ENCODE results near the gene PCGF1.

Gene PCGF1

DNA sequence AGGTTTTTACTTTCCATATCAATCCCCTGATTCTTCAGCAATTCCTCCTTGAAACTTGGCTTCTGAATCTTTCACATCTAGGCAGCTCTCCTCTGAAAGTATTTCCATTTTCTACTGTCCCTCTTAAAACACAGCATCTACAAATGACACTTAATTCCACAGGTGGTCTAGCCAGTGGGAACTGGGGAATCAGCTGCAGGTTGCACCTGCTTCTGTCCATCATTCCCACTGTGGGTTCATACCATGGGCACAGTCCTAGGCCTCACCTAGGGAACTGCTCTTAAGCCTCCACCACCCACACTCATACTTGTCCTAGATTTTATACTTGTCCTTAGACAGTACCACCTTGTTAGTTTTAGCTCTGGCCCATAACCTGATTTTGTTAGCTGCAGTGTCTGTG lies 44.0 kb upstream of the PCGF1 start:
- TF ChIP-seq YY1 (IDR thresholded peaks at IDR 0.05; ENCODE audit: low read depth) = no peak
- no peak for TF ChIP-seq CEBPB (IDR thresholded peaks at IDR 0.05)
- TF ChIP-seq RAD21 (IDR thresholded peaks at IDR 0.05; ENCODE audit: low read depth) = no peak
- TF ChIP-seq TAF1 (IDR thresholded peaks at IDR 0.05; ENCODE audit: low read depth) = no peak
- TF ChIP-seq, protein P1, sequence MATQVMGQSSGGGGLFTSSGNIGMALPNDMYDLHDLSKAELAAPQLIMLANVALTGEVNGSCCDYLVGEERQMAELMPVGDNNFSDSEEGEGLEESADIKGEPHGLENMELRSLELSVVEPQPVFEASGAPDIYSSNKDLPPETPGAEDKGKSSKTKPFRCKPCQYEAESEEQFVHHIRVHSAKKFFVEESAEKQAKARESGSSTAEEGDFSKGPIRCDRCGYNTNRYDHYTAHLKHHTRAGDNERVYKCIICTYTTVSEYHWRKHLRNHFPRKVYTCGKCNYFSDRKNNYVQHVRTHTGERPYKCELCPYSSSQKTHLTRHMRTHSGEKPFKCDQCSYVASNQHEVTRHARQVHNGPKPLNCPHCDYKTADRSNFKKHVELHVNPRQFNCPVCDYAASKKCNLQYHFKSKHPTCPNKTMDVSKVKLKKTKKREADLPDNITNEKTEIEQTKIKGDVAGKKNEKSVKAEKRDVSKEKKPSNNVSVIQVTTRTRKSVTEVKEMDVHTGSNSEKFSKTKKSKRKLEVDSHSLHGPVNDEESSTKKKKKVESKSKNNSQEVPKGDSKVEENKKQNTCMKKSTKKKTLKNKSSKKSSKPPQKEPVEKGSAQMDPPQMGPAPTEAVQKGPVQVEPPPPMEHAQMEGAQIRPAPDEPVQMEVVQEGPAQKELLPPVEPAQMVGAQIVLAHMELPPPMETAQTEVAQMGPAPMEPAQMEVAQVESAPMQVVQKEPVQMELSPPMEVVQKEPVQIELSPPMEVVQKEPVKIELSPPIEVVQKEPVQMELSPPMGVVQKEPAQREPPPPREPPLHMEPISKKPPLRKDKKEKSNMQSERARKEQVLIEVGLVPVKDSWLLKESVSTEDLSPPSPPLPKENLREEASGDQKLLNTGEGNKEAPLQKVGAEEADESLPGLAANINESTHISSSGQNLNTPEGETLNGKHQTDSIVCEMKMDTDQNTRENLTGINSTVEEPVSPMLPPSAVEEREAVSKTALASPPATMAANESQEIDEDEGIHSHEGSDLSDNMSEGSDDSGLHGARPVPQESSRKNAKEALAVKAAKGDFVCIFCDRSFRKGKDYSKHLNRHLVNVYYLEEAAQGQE (IDR thresholded peaks at IDR 0.05; ENCODE audit: low read depth) = no peak
- no peak for TF ChIP-seq NFIC (IDR thresholded peaks at IDR 0.05)
- TF ChIP-seq TEAD4 (IDR thresholded peaks at IDR 0.05) = no peak
- TF ChIP-seq, protein P2, sequence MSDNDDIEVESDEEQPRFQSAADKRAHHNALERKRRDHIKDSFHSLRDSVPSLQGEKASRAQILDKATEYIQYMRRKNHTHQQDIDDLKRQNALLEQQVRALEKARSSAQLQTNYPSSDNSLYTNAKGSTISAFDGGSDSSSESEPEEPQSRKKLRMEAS (IDR thresholded peaks at IDR 0.05) = no peak
- TF ChIP-seq EP300 (IDR thresholded peaks at IDR 0.05; ENCODE audit: borderline replicate concordance) = no peak
- TF ChIP-seq TCF12 (IDR thresholded peaks at IDR 0.05; ENCODE audit: low read depth) = no peak
- no peak for TF ChIP-seq EGR1 (IDR thresholded peaks at IDR 0.05)
- no peak for TF ChIP-seq CREB1 (IDR thresholded peaks at IDR 0.05; ENCODE audit: low read depth)
- TF ChIP-seq FOXM1 (IDR thresholded peaks at IDR 0.05; ENCODE audit: borderline replicate concordance, low read depth) = no peak
- TF ChIP-seq ZBTB7A (IDR thresholded peaks at IDR 0.05; ENCODE audit: low read depth) = no peak
- TF ChIP-seq, protein P3, sequence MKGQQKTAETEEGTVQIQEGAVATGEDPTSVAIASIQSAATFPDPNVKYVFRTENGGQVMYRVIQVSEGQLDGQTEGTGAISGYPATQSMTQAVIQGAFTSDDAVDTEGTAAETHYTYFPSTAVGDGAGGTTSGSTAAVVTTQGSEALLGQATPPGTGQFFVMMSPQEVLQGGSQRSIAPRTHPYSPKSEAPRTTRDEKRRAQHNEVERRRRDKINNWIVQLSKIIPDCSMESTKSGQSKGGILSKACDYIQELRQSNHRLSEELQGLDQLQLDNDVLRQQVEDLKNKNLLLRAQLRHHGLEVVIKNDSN (IDR thresholded peaks at IDR 0.05) = no peak

DNA sequence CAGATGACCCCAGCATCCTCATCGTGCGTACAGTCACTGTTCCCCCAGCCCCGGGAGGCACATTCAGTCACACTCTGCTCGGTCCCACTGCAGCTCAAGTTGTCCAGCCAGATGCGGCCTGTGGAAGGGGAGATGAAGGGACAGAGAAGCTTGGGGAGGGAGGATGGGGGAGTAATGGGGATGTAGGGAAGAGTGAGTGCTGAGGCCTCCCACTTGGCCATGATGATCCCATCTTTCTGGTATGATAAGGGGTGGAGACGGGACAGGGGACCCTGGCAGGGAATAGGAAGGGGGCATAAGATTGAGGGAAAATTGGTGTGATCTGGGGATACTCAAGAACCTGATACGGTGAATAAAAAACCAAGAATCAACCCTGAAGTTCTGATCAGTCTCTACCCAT lies 42.7 kb upstream of the PCGF1 start:
- TF ChIP-seq CEBPB (IDR thresholded peaks at IDR 0.05) (no peak), TCF12 (IDR thresholded peaks at IDR 0.05; ENCODE audit: low read depth) (no peak), EP300 (IDR thresholded peaks at IDR 0.05; ENCODE audit: borderline replicate concordance) (no peak), CREB1 (IDR thresholded peaks at IDR 0.05; ENCODE audit: low read depth) (no peak), EGR1 (IDR thresholded peaks at IDR 0.05) (no peak), YY1 (IDR thresholded peaks at IDR 0.05; ENCODE audit: low read depth) (no peak), NFIC (IDR thresholded peaks at IDR 0.05) (no peak)
- TF ChIP-seq, protein P1 (IDR thresholded peaks at IDR 0.05; ENCODE audit: low read depth) = no peak

DNA sequence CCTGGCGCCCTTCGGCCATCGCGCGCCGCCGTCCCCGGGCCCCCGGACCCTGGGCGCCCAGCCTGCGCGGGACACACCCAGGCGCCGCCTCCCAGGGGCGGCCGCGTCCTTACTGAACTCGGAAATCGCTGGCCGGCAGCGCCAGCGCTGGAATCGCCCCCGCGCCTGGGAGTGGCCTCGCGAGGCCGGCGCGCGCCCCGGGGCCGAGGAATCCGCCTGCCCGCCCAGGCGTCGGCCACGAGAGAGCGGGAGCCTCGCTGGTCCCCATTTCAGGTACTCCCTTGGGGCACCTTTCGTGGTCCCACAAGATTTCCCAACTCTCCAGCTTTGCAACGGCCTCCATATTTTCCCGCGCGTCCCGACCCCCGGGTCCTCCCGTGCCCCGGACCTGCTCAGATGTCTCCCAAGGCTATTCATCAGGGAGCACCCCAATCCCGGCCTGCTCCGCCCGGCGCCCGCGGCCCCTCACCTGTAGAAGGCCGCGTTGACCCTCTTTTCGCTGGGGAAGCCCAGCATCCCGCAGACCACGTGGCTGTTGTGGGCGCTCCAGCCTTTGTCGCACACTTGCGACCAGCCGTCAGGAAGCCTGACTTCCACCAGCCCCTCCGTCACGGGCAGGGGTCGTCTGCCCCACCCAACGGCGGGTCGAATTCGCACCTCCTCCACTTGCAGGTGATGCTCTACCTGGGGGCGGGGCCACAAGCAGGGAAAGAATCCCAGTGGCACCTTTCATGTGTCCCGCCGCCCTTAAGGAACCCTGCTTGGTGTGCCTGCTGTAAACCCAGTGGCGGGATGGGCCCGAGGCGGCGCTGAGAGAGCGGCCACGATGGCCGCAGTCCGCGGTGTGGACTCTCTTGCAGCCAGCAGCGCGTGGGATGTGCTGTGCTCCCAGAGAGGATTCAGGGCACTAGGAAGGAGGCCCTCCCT lies 41.7 kb upstream of the PCGF1 start:
- TF ChIP-seq EGR1 (IDR thresholded peaks at IDR 0.05) (peak; percentile 83), CREB1 (IDR thresholded peaks at IDR 0.05; ENCODE audit: low read depth) (no peak), EP300 (IDR thresholded peaks at IDR 0.05; ENCODE audit: borderline replicate concordance) (no peak), FOXM1 (IDR thresholded peaks at IDR 0.05; ENCODE audit: borderline replicate concordance, low read depth) (no peak), TAF1 (IDR thresholded peaks at IDR 0.05; ENCODE audit: low read depth) (peak; percentile 42; the same call in 1 of the 2 replicates), RAD21 (IDR thresholded peaks at IDR 0.05; ENCODE audit: low read depth) (no peak), TCF12 (IDR thresholded peaks at IDR 0.05; ENCODE audit: low read depth) (peak; percentile 29; the same call in 1 of the 2 replicates), CEBPB (IDR thresholded peaks at IDR 0.05) (no peak), TEAD4 (IDR thresholded peaks at IDR 0.05) (no peak), YY1 (IDR thresholded peaks at IDR 0.05; ENCODE audit: low read depth) (peak; percentile 35; the same call in 1 of the 2 replicates), ZBTB7A (IDR thresholded peaks at IDR 0.05; ENCODE audit: low read depth) (peak; percentile 81)
- TF ChIP-seq, protein P2 (IDR thresholded peaks at IDR 0.05) = peak; percentile 93
- TF ChIP-seq, protein P3 (IDR thresholded peaks at IDR 0.05) = peak; percentile 78

DNA sequence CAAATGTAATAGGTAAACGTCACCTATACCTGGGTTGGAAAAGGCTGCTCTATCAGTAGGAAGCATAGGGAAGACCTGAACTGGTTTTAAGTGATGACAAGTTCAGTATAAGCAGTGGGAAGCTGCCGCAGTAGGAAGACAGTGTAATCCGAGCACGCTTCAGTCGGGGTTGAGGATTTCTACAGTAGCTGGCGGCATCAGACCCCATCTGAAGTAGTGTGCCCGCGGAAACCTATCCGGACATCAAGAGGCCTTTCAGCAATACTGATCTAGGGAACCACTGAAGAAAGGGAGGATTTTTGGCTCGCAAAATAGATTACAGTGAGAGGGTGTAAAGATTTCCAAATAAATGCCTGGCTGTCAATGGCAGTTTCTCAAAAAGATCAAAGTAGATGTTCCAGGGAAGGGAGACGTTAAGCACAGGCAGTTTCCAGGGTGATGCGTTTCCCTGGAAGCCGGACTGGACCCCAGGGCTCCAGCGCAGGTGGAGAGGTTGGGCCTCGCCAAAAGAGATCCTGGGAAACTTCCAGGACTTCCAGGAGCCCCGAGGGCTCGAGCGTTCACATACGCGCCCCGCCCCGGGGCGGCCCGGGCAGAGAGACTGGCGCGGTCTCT lies 40.9 kb upstream of the PCGF1 start:
- TF ChIP-seq EGR1 (IDR thresholded peaks at IDR 0.05) (no peak), EP300 (IDR thresholded peaks at IDR 0.05; ENCODE audit: borderline replicate concordance) (no peak), YY1 (IDR thresholded peaks at IDR 0.05; ENCODE audit: low read depth) (no peak; the same call in 1 of the 2 replicates), FOXM1 (IDR thresholded peaks at IDR 0.05; ENCODE audit: borderline replicate concordance, low read depth) (no peak), TEAD4 (IDR thresholded peaks at IDR 0.05) (no peak), CEBPB (IDR thresholded peaks at IDR 0.05) (no peak), RAD21 (IDR thresholded peaks at IDR 0.05; ENCODE audit: low read depth) (no peak), NFIC (IDR thresholded peaks at IDR 0.05) (no peak), TCF12 (IDR thresholded peaks at IDR 0.05; ENCODE audit: low read depth) (no peak), ZBTB7A (IDR thresholded peaks at IDR 0.05; ENCODE audit: low read depth) (no peak), CREB1 (IDR thresholded peaks at IDR 0.05; ENCODE audit: low read depth) (no peak), TAF1 (IDR thresholded peaks at IDR 0.05; ENCODE audit: low read depth) (no peak)
- TF ChIP-seq, protein P1 (IDR thresholded peaks at IDR 0.05; ENCODE audit: low read depth) = no peak
- TF ChIP-seq, protein P2 (IDR thresholded peaks at IDR 0.05) = no peak
- TF ChIP-seq, protein P3 (IDR thresholded peaks at IDR 0.05) = no peak
